ENCODE data around the gene NOL7. TPM values are rescaled to one million over a fixed set of nuclear protein-coding genes. Genes with fewer than 3 reads are reported as not detected.

The NOL7 gene
- total and polyA plus RNA-seq, 2 donors (not counting 1 experiment from before 2014, with no cell fraction given): 24.7 to 58.3 TPM

DNA sequence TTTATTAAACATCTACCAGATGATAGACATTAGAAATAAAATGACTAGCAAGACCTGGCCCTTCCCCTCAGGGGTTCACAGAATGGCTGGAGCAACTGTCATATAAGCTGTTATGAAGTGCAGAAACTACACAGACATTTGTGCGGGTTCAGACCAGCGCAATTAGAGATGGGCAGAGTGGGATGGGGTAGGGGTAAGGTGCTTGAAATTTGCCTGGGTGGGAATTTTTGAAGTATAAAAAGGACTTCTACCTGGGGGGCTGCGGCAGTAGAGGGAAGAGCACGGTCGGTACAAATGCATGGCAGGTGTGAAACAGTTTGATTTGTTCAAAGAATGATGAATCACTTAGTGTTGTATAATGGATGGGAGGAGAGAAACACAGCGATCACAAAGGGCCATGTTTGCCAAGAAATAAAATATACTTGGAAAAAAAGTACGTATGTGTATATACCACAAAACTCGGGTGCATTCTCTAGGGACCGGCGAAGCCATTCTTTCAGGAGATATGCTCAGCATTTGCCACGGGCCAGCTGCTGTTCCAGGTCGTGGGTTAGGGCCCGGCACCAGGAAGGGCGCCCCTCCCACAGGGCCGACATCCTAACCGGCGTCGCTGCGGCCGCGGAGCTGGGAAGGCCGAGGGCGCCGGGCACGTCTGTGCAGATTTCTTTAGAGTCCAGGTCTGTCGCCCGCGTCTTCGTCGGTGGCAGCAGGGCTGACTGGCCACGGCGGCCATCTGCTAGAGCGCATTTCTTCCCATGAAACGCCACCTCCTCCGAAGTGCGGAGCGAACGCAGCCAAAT, 809 bp upstream of the NOL7 start:
- H4K20me1 ChIP-seq (ENCODE audit: control insufficient read depth, insufficient read depth, low read length, poor library complexity, severe bottlenecking): peaks cover 25% of the 10 kb centered on the region
- peak overlapping the region; percentile 48 to 94 (median 81) for H3K4me3 ChIP-seq (ENCODE audit: control extremely low read depth in 1 of 5, extremely low read depth in 1 of 5, insufficient read depth in 1 of 5, low read depth in 2 of 5, low read length in 4 of 5)
- peak overlapping the region; percentile 97 for H3K27ac Mint-ChIP-seq
- no peaks in the 10 kb centered on the region for H3K9me3 ChIP-seq (ENCODE audit: control extremely low read depth in 1 of 3, control insufficient read depth in 2 of 3, insufficient read depth in 1 of 3, low read length in 2 of 3)
- H3K4me1 ChIP-seq (ENCODE audit: control insufficient read depth in 2 of 2, insufficient read depth in 2 of 2, low read length in 2 of 2): peaks cover 16 to 22% of the 10 kb centered on the region in 2 donors
- TF ChIP-seq, protein P1, sequence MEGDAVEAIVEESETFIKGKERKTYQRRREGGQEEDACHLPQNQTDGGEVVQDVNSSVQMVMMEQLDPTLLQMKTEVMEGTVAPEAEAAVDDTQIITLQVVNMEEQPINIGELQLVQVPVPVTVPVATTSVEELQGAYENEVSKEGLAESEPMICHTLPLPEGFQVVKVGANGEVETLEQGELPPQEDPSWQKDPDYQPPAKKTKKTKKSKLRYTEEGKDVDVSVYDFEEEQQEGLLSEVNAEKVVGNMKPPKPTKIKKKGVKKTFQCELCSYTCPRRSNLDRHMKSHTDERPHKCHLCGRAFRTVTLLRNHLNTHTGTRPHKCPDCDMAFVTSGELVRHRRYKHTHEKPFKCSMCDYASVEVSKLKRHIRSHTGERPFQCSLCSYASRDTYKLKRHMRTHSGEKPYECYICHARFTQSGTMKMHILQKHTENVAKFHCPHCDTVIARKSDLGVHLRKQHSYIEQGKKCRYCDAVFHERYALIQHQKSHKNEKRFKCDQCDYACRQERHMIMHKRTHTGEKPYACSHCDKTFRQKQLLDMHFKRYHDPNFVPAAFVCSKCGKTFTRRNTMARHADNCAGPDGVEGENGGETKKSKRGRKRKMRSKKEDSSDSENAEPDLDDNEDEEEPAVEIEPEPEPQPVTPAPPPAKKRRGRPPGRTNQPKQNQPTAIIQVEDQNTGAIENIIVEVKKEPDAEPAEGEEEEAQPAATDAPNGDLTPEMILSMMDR (IDR thresholded peaks at IDR 0.05): no peak
- no peak for TF ChIP-seq EZH2 (IDR thresholded peaks at IDR 0.05; ENCODE audit: borderline replicate concordance, insufficient read depth, low read depth, low read length, poor library complexity, severe bottlenecking)
- 6% methylated on average over 38 of the region's 38 CpGs for WGBS (ENCODE audit: insufficient coverage)
- peak overlapping the region; percentile 90 for H2AFZ ChIP-seq (ENCODE audit: insufficient read depth, low read depth, low read length, poor library complexity, severe bottlenecking)
- no peak for DNase-seq
- H3K4me1 Mint-ChIP-seq: peaks cover 46% of the 10 kb centered on the region
- POLR2A ChIA-PET: interaction anchor here (0.6 to 2.8 kb wide), 11 partner anchors 16 to 421 kb away, joined by 3 to 31 read pairs (median 4); partner anchors contain the start of genes GFOD1, MCUR1, SIRT5 and TBC1D7
- peaks cover 0 to 27% of the 10 kb centered on the region in 2 experiments for H3K36me3 ChIP-seq (replicated peaks in 1 of 2; ENCODE audit: control extremely low read depth in 1 of 2, control insufficient read depth in 1 of 2, extremely low read depth in 1 of 2, insufficient read depth in 2 of 2, low read length in 1 of 2)
- peak overlapping the region; percentile 97 for H3K4me3 Mint-ChIP-seq
- intact Hi-C loops (cut with micrococcal nuclease): loop anchor here (10.0 kb wide), 1 partner anchor 160 kb away; no protein-coding TSS in a partner anchor
- H3K27me3 Mint-ChIP-seq: no peaks in the 10 kb centered on the region
- H3K9me3 Mint-ChIP-seq (ENCODE audit: insufficient read depth): no peaks in the 10 kb centered on the region
- peaks cover 24% of the 10 kb centered on the region for H3K79me2 ChIP-seq (ENCODE audit: control insufficient read depth, insufficient read depth, low read length)
- peak; percentile 9 for ATAC-seq (ENCODE audit: low read depth)
- H3K27ac ChIP-seq (ENCODE audit: low read length in 2 of 2): peak overlapping the region; percentile 73 to 82
- CTCF ChIA-PET: interaction anchor here (0.9 to 7.2 kb wide), 21 partner anchors 11 to 336 kb away, joined by 3 to 53 read pairs (median 7); partner anchors contain the start of genes GFOD1, RANBP9, SIRT5 and TBC1D7
- no peaks in the 10 kb centered on the region for H3K27me3 ChIP-seq (replicated peaks in 1 of 4; ENCODE audit: control extremely low read depth in 1 of 4, control insufficient read depth in 3 of 4, insufficient read depth in 4 of 4, low read length in 3 of 4)
- peak overlapping the region; percentile 81 for H3K9ac ChIP-seq (ENCODE audit: low read length)
- peak overlapping the region; percentile 90 for H3K4me2 ChIP-seq (replicated peaks; ENCODE audit: low read depth, low read length, poor library complexity, severe bottlenecking)

All from B cell (primary cell).